ENCODE data around the gene BCL2L13. TPM values are rescaled to one million over a fixed set of nuclear protein-coding genes. Genes with fewer than 3 reads are reported as not detected.
"Not testable (repeated sequence)": the region's sequence is repeated elsewhere in the genome, so short reads cannot be mapped to it uniquely, and the experiment has no call there.

BCL2L13 gene
- total RNA-seq, 1 experiment from 2014 or later, result 44.0 TPM

DNA sequence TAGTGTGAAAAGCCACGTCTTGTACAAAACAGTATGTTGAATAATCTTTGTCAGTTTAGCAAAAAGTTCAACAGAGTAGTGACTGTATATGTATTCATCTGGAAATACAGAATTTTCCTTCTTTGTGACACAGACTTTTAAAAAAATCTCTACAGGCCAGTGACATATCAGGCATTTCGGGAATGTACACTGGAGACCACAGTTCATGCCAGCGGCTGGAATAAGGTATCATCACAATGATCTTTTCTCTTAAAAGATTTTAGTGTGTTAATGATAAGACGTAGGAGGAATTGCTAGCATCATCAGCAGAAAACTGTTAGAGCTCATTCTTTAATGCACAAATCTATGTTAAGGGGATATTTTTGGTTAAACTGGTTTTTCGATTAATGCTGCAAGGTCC lies 57.4 kb downstream of the BCL2L13 start:
- in situ Hi-C loops (cut with HindIII; ENCODE audit: low pct_unique_long_range_greater_than_20kb, low sequenced_read_pairs), result no loop called here

DNA sequence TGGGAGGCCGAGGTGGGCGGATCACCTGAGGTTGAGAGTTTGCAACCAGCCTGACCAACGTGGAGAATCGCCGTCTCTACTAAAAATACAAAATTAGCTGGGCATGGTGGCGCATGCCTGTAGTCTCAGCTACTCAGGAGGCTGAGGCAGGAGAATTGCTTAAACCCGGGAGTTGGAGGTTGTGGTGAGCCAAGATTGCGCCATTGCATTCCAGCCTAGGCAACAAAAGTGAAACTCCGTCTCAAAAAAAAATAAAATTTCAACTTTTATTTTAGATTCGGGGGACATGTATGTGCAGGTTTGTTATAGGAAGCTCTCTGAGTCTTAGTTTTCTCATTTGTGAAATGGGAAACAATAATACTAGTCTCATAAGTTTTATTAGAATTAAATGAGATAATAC lies 58.6 kb downstream of the BCL2L13 start:
- ATAC-seq; H3K9me3 ChIP-seq (ENCODE audit: control insufficient read depth, insufficient read depth, low read depth, low read length); H3K27me3 ChIP-seq (ENCODE audit: control insufficient read depth, insufficient read depth, low read length); DNase-seq (ENCODE audit: low read depth, low spot score); CTCF ChIA-PET; in situ Hi-C loops (cut with HindIII; ENCODE audit: low pct_unique_long_range_greater_than_20kb, low sequenced_read_pairs); intact Hi-C loops (cut with micrococcal nuclease; ENCODE audit: unreplicated experiment); H3K27ac ChIP-seq (ENCODE audit: low read length); H3K4me1 ChIP-seq (ENCODE audit: control insufficient read depth, insufficient read depth, low read length); BruUV-seq (replicated peaks); H3K36me3 ChIP-seq (ENCODE audit: control insufficient read depth, insufficient read depth, low read length); H3K4me3 ChIP-seq (ENCODE audit: low read depth in 2 of 2, low read length in 2 of 2): not testable (repeated sequence)
- POLR2A ChIA-PET, result interaction anchor here (0.6 kb wide), 1 partner anchor 59 kb away, joined by 5 read pairs; the partner anchor contains the start of gene BCL2L13

More for the DNA sequence above, 57.4 kb downstream of the BCL2L13 start:
- H3K27ac ChIP-seq (ENCODE audit: low read length), result no peak overlapping the region
- H3K36me3 ChIP-seq (ENCODE audit: control insufficient read depth, insufficient read depth, low read length), result no peaks in the 10 kb centered on the region; the same call in 1 of the 2 replicates
- no TSS peak for BruUV-seq (replicated peaks)
- no peaks in the 10 kb centered on the region; the same call in 1 of the 2 replicates for H3K4me1 ChIP-seq (ENCODE audit: control insufficient read depth, insufficient read depth, low read length)
- POLR2A ChIA-PET, result interaction anchor here (0.6 kb wide), 1 partner anchor 398 kb away, joined by 4 read pairs; no protein-coding TSS in a partner anchor
- ATAC-seq, result no peak
- DNase-seq (ENCODE audit: low read depth, low spot score), result no peak
- no peaks in the 10 kb centered on the region for H3K27me3 ChIP-seq (ENCODE audit: control insufficient read depth, insufficient read depth, low read length)
- H3K4me3 ChIP-seq (ENCODE audit: low read depth in 2 of 2, low read length in 2 of 2), result no peak overlapping the region
- no peak for TF ChIP-seq SIN3A (IDR thresholded peaks at IDR 0.05; ENCODE audit: borderline replicate concordance, insufficient read depth, low read depth, low read length)
- TF ChIP-seq, protein P1, sequence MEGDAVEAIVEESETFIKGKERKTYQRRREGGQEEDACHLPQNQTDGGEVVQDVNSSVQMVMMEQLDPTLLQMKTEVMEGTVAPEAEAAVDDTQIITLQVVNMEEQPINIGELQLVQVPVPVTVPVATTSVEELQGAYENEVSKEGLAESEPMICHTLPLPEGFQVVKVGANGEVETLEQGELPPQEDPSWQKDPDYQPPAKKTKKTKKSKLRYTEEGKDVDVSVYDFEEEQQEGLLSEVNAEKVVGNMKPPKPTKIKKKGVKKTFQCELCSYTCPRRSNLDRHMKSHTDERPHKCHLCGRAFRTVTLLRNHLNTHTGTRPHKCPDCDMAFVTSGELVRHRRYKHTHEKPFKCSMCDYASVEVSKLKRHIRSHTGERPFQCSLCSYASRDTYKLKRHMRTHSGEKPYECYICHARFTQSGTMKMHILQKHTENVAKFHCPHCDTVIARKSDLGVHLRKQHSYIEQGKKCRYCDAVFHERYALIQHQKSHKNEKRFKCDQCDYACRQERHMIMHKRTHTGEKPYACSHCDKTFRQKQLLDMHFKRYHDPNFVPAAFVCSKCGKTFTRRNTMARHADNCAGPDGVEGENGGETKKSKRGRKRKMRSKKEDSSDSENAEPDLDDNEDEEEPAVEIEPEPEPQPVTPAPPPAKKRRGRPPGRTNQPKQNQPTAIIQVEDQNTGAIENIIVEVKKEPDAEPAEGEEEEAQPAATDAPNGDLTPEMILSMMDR (IDR thresholded peaks at IDR 0.05), result no peak
- TF ChIP-seq TCF7L2 (IDR thresholded peaks at IDR 0.05; ENCODE audit: low read depth, low read length), result no peak
- intact Hi-C loops (cut with micrococcal nuclease; ENCODE audit: unreplicated experiment), result no loop called here
- H3K9me3 ChIP-seq (ENCODE audit: control insufficient read depth, insufficient read depth, low read depth, low read length), result no peaks in the 10 kb centered on the region
- CTCF ChIA-PET, result no interaction called here

DNA sequence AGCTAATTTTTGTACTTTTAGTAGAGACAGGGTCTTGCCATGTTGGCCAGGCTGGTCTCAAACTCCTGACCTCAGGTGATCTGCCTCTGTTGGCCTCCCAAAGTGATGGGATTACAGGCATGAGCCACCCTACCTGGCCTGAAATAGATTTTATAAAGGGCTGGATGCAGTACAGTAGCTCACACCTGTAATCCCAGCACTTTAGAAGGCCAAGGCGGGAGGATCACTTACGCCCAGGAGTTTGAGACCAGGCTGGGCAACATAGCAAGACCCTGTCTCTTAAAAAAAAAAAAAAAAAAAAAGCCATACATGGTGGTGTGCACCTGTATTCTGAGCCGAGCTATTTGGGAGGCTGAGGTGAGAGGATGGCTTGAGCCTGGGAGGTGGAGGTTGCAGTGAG lies 59.7 kb downstream of the BCL2L13 start:
- POLR2A ChIA-PET; BruUV-seq (replicated peaks); ATAC-seq; H3K27ac ChIP-seq (ENCODE audit: low read length); H3K4me1 ChIP-seq (ENCODE audit: control insufficient read depth, insufficient read depth, low read length); H3K36me3 ChIP-seq (ENCODE audit: control insufficient read depth, insufficient read depth, low read length); in situ Hi-C loops (cut with HindIII; ENCODE audit: low pct_unique_long_range_greater_than_20kb, low sequenced_read_pairs); CTCF ChIA-PET; H3K4me3 ChIP-seq (ENCODE audit: low read depth in 2 of 2, low read length in 2 of 2); H3K27me3 ChIP-seq (ENCODE audit: control insufficient read depth, insufficient read depth, low read length); DNase-seq (ENCODE audit: low read depth, low spot score); H3K9me3 ChIP-seq (ENCODE audit: control insufficient read depth, insufficient read depth, low read depth, low read length); intact Hi-C loops (cut with micrococcal nuclease; ENCODE audit: unreplicated experiment): not testable (repeated sequence)

DNA sequence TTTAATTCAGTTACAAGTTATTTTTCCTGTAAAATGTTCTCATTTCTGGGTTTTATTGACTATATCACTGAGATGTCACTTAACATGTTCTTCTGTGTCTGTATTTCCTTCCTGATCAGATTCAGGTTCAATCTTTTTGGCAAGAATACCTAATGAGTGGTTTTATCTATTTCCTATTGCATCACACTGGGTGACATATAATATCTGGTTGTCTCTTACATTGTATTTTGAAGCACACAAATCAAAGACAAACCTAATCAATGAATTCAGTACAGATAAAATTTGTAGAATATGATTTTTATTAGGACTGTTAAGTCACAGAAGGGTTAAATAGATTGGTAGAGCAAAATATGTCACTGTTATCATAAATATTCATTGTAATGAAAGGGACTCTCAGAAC lies 60.4 kb downstream of the BCL2L13 start:
- Histone ChIP-seq H3K9me3 (ENCODE audit: control insufficient read depth, insufficient read depth, low read depth, low read length) (no peaks in the 10 kb centered on the region), H3K27ac (ENCODE audit: low read length) (no peak overlapping the region), H3K27me3 (ENCODE audit: control insufficient read depth, insufficient read depth, low read length) (no peaks in the 10 kb centered on the region), H3K36me3 (ENCODE audit: control insufficient read depth, insufficient read depth, low read length) (peaks cover 3% of the 10 kb centered on the region), H3K4me1 (ENCODE audit: control insufficient read depth, insufficient read depth, low read length) (no peaks in the 10 kb centered on the region; the same call in 1 of the 2 replicates), H3K4me3 (ENCODE audit: low read depth in 2 of 2, low read length in 2 of 2) (no peak overlapping the region)
- intact Hi-C loops (cut with micrococcal nuclease; ENCODE audit: unreplicated experiment), result no loop called here
- CTCF ChIA-PET, result no interaction called here
- BruUV-seq (replicated peaks), result no TSS peak
- POLR2A ChIA-PET, result no interaction called here
- no peak for DNase-seq (ENCODE audit: low read depth, low spot score)
- ATAC-seq, result no peak
- TF ChIP-seq, protein P1 (IDR thresholded peaks at IDR 0.05), result no peak
- TF ChIP-seq TCF7L2 (IDR thresholded peaks at IDR 0.05; ENCODE audit: low read depth, low read length), result no peak
- no peak for TF ChIP-seq SIN3A (IDR thresholded peaks at IDR 0.05; ENCODE audit: borderline replicate concordance, insufficient read depth, low read depth, low read length)
- TF ChIP-seq, protein P2, sequence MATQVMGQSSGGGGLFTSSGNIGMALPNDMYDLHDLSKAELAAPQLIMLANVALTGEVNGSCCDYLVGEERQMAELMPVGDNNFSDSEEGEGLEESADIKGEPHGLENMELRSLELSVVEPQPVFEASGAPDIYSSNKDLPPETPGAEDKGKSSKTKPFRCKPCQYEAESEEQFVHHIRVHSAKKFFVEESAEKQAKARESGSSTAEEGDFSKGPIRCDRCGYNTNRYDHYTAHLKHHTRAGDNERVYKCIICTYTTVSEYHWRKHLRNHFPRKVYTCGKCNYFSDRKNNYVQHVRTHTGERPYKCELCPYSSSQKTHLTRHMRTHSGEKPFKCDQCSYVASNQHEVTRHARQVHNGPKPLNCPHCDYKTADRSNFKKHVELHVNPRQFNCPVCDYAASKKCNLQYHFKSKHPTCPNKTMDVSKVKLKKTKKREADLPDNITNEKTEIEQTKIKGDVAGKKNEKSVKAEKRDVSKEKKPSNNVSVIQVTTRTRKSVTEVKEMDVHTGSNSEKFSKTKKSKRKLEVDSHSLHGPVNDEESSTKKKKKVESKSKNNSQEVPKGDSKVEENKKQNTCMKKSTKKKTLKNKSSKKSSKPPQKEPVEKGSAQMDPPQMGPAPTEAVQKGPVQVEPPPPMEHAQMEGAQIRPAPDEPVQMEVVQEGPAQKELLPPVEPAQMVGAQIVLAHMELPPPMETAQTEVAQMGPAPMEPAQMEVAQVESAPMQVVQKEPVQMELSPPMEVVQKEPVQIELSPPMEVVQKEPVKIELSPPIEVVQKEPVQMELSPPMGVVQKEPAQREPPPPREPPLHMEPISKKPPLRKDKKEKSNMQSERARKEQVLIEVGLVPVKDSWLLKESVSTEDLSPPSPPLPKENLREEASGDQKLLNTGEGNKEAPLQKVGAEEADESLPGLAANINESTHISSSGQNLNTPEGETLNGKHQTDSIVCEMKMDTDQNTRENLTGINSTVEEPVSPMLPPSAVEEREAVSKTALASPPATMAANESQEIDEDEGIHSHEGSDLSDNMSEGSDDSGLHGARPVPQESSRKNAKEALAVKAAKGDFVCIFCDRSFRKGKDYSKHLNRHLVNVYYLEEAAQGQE (IDR thresholded peaks at IDR 0.05; ENCODE audit: insufficient read depth in 1 of 2, low read depth in 2 of 2, low read length in 1 of 2), result no peak
- TF ChIP-seq POLR2AphosphoS5 (IDR thresholded peaks at IDR 0.05; ENCODE audit: low read depth, low read length), result no peak
- in situ Hi-C loops (cut with HindIII; ENCODE audit: low pct_unique_long_range_greater_than_20kb, low sequenced_read_pairs), result no loop called here
